Calu3 (cell line): ENCODE results near the gene DISP1. TPM values are rescaled to one million over a fixed set of nuclear protein-coding genes. Genes with fewer than 3 reads are reported as not detected.

Source experiments
- BruUV-seq: library from RNA; stranded (reverse); fragments of 400-500 nt; replicated peaks from 2 replicates; lab custom pipeline; 2021; lab: Mats Ljungman, UMichigan
- CTCF ChIA-PET: fragments of 300-600 bp; sonication (Branson Sonifier 250); formaldehyde crosslinking; loops from one replicate; lab custom pipeline; 2022; ENCODE audit warnings: antibody characterized with exemption; lab: Charles Lee
- DNase-seq: peaks from one replicate; pipeline ENCODE4 v3.0.0; 2022
- H3K27ac Mint-ChIP-seq: one replicate; pipeline ENCODE4 v1.8.0; 2022; ENCODE audit warnings: mixed read lengths; ENCODE audit not compliant: unreplicated experiment
- H3K27me3 Mint-ChIP-seq: one replicate; pipeline ENCODE4 v1.8.0; 2022; ENCODE audit warnings: mixed read lengths; ENCODE audit not compliant: unreplicated experiment
- H3K36me3 Mint-ChIP-seq: one replicate; pipeline ENCODE4 v1.8.0; 2022; ENCODE audit warnings: mild to moderate bottlenecking, moderate library complexity, mixed read lengths; ENCODE audit not compliant: insufficient read depth, unreplicated experiment
- H3K4me1 Mint-ChIP-seq: one replicate; pipeline ENCODE4 v1.8.0; 2022; ENCODE audit warnings: mild to moderate bottlenecking, low read depth, mixed read lengths; ENCODE audit not compliant: unreplicated experiment
- H3K4me3 Mint-ChIP-seq: one replicate; pipeline ENCODE4 v1.8.0; 2022; ENCODE audit warnings: mild to moderate bottlenecking, low read depth, moderate library complexity, mixed read lengths; ENCODE audit not compliant: unreplicated experiment
- H3K9me3 Mint-ChIP-seq: one replicate; pipeline ENCODE4 v1.8.0; 2022; ENCODE audit warnings: low read depth, mixed read lengths; ENCODE audit not compliant: unreplicated experiment
- intact Hi-C: fragments of 100-400 bp; cut with micrococcal nuclease; formaldehyde crosslinking; loops from one replicate; pipeline ENCODE4 v1.10.0; 2022; ENCODE audit not compliant: unreplicated experiment
- total RNA-seq: library from RNA; stranded (reverse); gene quantifications from 2 replicates; pipeline ENCODE4 v1.2.3, GENCODE V29; 2022
- TF ChIP-seq, protein P1 (sequence below): fragments of 200-600 bp; IDR thresholded peaks from one replicate; pipeline ENCODE4 v1.8.0; 2022; ENCODE audit warnings: antibody characterized with exemption; ENCODE audit not compliant: unreplicated experiment

DISP1 gene
- total RNA-seq, 1 experiment from 2014 or later: 2.9 TPM

DNA sequence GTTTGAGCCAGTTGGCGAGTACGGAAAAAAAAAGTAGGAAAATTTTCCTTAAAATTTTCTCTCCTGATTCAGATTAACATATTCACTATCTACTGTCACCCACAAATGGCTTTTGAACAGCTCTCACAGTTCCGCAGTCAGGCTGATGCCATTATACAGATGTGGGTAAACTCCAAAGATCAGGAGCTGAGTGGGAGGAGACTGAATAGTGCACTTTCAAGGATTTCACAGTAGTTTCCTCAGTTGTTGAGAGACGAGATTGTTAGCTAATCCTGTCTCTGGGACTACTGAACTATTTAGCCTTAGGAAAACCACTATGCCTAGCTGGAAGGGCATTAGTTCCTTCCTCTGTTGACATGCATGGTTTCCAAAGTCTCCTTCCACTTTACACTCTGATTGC lies 3.2 kb upstream of the DISP1 start:
- H3K27ac Mint-ChIP-seq: no peak overlapping the region
- H3K36me3 Mint-ChIP-seq: peaks cover 19% of the 10 kb centered on the region
- H3K4me1 Mint-ChIP-seq: peaks cover 11% of the 10 kb centered on the region
- no peaks in the 10 kb centered on the region for H3K9me3 Mint-ChIP-seq
- intact Hi-C loops: no loop called here
- TF ChIP-seq, protein P1, sequence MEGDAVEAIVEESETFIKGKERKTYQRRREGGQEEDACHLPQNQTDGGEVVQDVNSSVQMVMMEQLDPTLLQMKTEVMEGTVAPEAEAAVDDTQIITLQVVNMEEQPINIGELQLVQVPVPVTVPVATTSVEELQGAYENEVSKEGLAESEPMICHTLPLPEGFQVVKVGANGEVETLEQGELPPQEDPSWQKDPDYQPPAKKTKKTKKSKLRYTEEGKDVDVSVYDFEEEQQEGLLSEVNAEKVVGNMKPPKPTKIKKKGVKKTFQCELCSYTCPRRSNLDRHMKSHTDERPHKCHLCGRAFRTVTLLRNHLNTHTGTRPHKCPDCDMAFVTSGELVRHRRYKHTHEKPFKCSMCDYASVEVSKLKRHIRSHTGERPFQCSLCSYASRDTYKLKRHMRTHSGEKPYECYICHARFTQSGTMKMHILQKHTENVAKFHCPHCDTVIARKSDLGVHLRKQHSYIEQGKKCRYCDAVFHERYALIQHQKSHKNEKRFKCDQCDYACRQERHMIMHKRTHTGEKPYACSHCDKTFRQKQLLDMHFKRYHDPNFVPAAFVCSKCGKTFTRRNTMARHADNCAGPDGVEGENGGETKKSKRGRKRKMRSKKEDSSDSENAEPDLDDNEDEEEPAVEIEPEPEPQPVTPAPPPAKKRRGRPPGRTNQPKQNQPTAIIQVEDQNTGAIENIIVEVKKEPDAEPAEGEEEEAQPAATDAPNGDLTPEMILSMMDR: no peak
- DNase-seq: no peak
- no TSS peak for BruUV-seq
- no peaks in the 10 kb centered on the region for H3K27me3 Mint-ChIP-seq
- CTCF ChIA-PET: no interaction called here
- H3K4me3 Mint-ChIP-seq: no peak overlapping the region

DNA sequence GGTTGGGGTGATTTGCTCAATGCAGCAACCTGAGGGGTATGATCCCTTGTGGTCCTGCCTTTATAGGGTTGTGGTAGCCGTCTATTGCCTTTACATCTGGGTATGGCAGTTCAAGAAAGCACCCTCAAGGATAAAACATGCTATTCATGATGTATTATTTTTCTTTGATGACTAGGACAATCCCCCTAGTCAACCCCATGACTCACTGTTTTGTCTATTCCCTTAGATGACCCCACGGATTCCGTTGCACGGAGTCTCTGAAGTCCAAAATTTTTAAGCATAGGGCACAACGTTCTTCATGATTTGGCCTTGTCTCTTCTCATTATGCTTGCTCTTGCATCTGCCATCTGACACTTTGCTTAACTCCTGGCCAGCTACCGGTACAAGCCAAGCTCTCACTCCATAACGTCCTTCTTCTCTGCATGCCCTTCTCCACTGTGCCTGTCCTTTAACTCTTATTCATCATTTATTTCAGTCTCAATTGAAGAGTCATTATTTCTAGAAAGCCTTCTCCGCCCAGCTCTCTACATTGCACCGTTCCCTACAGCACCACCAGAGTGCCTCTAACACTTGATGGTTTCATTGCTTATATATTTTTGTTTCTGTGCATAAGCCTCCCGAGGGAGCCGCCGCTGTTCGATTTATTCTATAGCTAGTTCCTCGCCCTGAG lies 838 bp upstream of the DISP1 start:
- BruUV-seq: no TSS peak
- Mint-ChIP-seq H3K9me3 (no peaks in the 10 kb centered on the region), H3K36me3 (peaks cover 19% of the 10 kb centered on the region), H3K4me3 (peak overlapping the region; percentile 99), H3K27ac (peak overlapping the region; percentile 80), H3K27me3 (no peaks in the 10 kb centered on the region), H3K4me1 (peaks cover 25% of the 10 kb centered on the region)
- TF ChIP-seq, protein P1: no peak
- DNase-seq: no peak
- intact Hi-C loops: no loop called here
- CTCF ChIA-PET: no interaction called here

DNA sequence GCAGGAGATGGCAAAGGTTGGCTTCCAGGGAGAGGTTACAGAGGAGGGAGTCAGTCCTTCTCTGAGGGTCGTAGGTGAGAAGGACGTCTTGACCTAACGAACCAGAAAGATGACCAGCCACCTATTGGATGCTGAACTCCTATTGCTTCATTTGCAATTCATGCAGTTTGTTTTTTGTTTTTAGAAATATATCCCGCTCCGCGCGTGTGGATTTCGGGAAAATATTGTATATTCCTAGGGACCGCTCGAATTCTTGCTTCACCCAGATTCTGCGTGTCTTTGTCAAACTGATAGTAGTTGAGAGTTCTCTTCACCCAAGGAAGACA lies 564 bp downstream of the DISP1 start:
- CTCF ChIA-PET: no interaction called here
- Mint-ChIP-seq H3K4me1 (peaks cover 25% of the 10 kb centered on the region), H3K4me3 (peak overlapping the region; percentile 99), H3K36me3 (peaks cover 19% of the 10 kb centered on the region), H3K27me3 (no peaks in the 10 kb centered on the region), H3K9me3 (no peaks in the 10 kb centered on the region), H3K27ac (peak overlapping the region; percentile 80)
- TF ChIP-seq, protein P1: no peak
- DNase-seq: no peak
- intact Hi-C loops: no loop called here
- BruUV-seq: TSS peak; percentile 36

DNA sequence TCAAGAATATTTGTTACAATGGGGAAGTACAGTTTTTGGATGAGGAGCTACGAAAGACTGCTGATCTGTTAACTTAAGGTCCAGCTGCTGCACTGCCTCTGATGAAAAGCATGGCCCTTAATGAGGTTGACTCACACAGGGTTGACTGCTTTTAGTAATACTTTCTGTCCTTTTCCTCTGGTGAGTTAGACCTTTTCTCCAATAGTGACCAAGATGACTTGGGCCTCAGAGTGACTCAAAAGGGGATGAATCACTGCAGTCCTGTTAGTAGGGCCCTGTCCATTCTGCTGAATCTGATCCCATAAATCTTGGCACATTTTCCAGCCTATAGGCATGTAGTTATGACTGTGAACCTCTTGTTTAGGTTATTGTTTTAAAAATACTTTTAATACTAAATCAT lies 2.7 kb downstream of the DISP1 start:
- DNase-seq: no peak
- BruUV-seq: no TSS peak
- H3K4me1 Mint-ChIP-seq: peaks cover 25% of the 10 kb centered on the region
- H3K36me3 Mint-ChIP-seq: peaks cover 19% of the 10 kb centered on the region
- H3K27ac Mint-ChIP-seq: no peak overlapping the region
- H3K9me3 Mint-ChIP-seq: no peaks in the 10 kb centered on the region
- CTCF ChIA-PET: no interaction called here
- no peaks in the 10 kb centered on the region for H3K27me3 Mint-ChIP-seq
- TF ChIP-seq, protein P1: no peak
- intact Hi-C loops: no loop called here
- H3K4me3 Mint-ChIP-seq: no peak overlapping the region
